WTC11 (cell line): ENCODE measurements around the gene FOXS1. TPM values are rescaled to one million over a fixed set of nuclear protein-coding genes. Genes with fewer than 3 reads are reported as not detected.

Experiments used
- ATAC-seq: fragments of 200-7000 bp; cut with Tn5 transposase; 2 replicates; pipeline ENCODE4 v1.10.0; 2021; ENCODE audit warnings: mild to moderate bottlenecking, moderate library complexity
- CTCF ChIA-PET: fragments of 300-600 bp; sonication (Branson Sonifier 250); formaldehyde crosslinking; loops from one replicate; lab custom pipeline; 2021; ENCODE audit warnings: antibody characterized with exemption; lab: Charles Lee
- POLR2A ChIA-PET: fragments of 350-600 bp; sonication (Branson Sonifier 250); formaldehyde crosslinking; loops from one replicate; lab custom pipeline; 2021; ENCODE audit warnings: antibody characterized with exemption; lab: Charles Lee
- DNase-seq: peaks from one replicate; pipeline ENCODE4 v3.0.0; 2021; ENCODE audit warnings: low spot score
- H3K27ac Mint-ChIP-seq: 2 replicates; pipeline ENCODE4 v1.8.0; 2021; ENCODE audit warnings: mixed read lengths
- H3K27me3 Mint-ChIP-seq: 2 replicates; pipeline ENCODE4 v1.8.0; 2021; ENCODE audit warnings: low read depth, mild to moderate bottlenecking, moderate library complexity, mixed read lengths
- H3K36me3 Mint-ChIP-seq: 2 replicates; pipeline ENCODE4 v1.8.0; 2021; ENCODE audit warnings: mixed read lengths
- H3K4me1 Mint-ChIP-seq: 2 replicates; pipeline ENCODE4 v1.8.0; 2022; ENCODE audit warnings: mixed read lengths
- H3K4me3 Mint-ChIP-seq: 2 replicates; pipeline ENCODE4 v1.8.0; 2021; ENCODE audit warnings: mild to moderate bottlenecking, moderate library complexity, mixed read lengths
- H3K9me3 Mint-ChIP-seq: 2 replicates; pipeline ENCODE4 v1.8.0; 2021; ENCODE audit warnings: mixed read lengths
- AR ChIP-seq: fragments of 250-450 bp; sonication (Bioruptor Pico); IDR thresholded peaks from 2 replicates; pipeline ENCODE4 v1.9.0; 2021; ENCODE audit warnings: mild to moderate bottlenecking
- MYBL2 ChIP-seq: sonication (generic); formaldehyde crosslinking; IDR thresholded peaks from 2 replicates; pipeline ENCODE4 v1.8.1; 2023; ENCODE audit warnings: mild to moderate bottlenecking, moderate library complexity, missing genetic modification reagents
- ZNF416 ChIP-seq: fragments of 250-450 bp; sonication (Bioruptor Pico); IDR thresholded peaks from 2 replicates; pipeline ENCODE4 v1.9.0; 2021; ENCODE audit warnings: mild to moderate bottlenecking, inconsistent platforms
- ZNF671 ChIP-seq: fragments of 250-450 bp; sonication (Bioruptor Pico); IDR thresholded peaks from 2 replicates; pipeline ENCODE4 v1.8.0; 2021; ENCODE audit warnings: mild to moderate bottlenecking
- total RNA-seq: library from RNA; stranded (reverse); gene quantifications from 3 replicates; pipeline ENCODE4 v1.2.3, GENCODE V29; 2021

The FOXS1 gene
- total RNA-seq, 1 experiment from 2014 or later, result not detected

- ATAC-seq (no peak), DNase-seq (no peak)
- TF ChIP-seq AR (no peak), ZNF671 (no peak), ZNF416 (CRISPR knock-in tag) (no peak)
- ChIA-PET POLR2A (no interaction called here), CTCF (interaction anchor here (0.8 kb wide), 1 partner anchor 140 kb away, joined by 3 read pairs; no protein-coding TSS in a partner anchor)
- Mint-ChIP-seq H3K36me3 (peaks cover 66% of the 10 kb centered on the region), H3K4me3 (no peak overlapping the region), H3K27ac (no peak overlapping the region), H3K9me3 (no peaks in the 10 kb centered on the region), H3K4me1 (no peaks in the 10 kb centered on the region), H3K27me3 (no peaks in the 10 kb centered on the region)
Observed at GRCh38 chr20:31801508-31801907, 43.9 kb downstream of the FOXS1 start.

- ChIA-PET CTCF (no interaction called here), POLR2A (interaction anchor here (0.5 kb wide), 1 partner anchor 664 kb away, joined by 4 read pairs; no protein-coding TSS in a partner anchor)
- Mint-ChIP-seq H3K36me3 (peaks cover 87% of the 10 kb centered on the region), H3K27ac (no peak overlapping the region), H3K9me3 (no peaks in the 10 kb centered on the region), H3K4me1 (no peaks in the 10 kb centered on the region), H3K27me3 (no peaks in the 10 kb centered on the region), H3K4me3 (no peak overlapping the region)
- DNase-seq (no peak), ATAC-seq (no peak)
- TF ChIP-seq MYBL2 (CRISPR knock-in tag), result no peak
Observed at GRCh38 chr20:31797364-31797763, 48.0 kb downstream of the FOXS1 start.

Other genes starting within 250 kb of the FOXS1 start
- gene ID1, start 240.3 kb downstream of the FOXS1 start, total RNA-seq, result 88.8 to 158 TPM (median 149 TPM) in 3 replicates
- gene COX4I2, start 207.7 kb downstream of the FOXS1 start, total RNA-seq, result 0.44 TPM in 1 of 3 replicates, not detected in the others
- 52.9 to 62.0 TPM (median 53.9 TPM) in 3 replicates for gene BCL2L1, start 122.7 kb downstream of the FOXS1 start, total RNA-seq
- 113 to 123 TPM (median 115 TPM) in 3 replicates for gene TPX2, start 106.3 kb downstream of the FOXS1 start, total RNA-seq
- gene MYLK2, start 26.2 kb downstream of the FOXS1 start, total RNA-seq, result 0.11 to 0.28 TPM in 2 of 3 replicates, not detected in the other
- 1.7 to 2.4 TPM (median 2.0 TPM) in 3 replicates for gene DUSP15, start 24.9 kb upstream of the FOXS1 start, total RNA-seq
- gene TTLL9, start 25.0 kb upstream of the FOXS1 start, total RNA-seq, result 0.39 TPM in 1 of 3 replicates, not detected in the others
- 16.0 to 17.6 TPM (median 17.2 TPM) in 3 replicates for gene PDRG1, start 106.4 kb upstream of the FOXS1 start, total RNA-seq
- gene XKR7, start 122.5 kb upstream of the FOXS1 start, total RNA-seq, result 2.3 to 2.6 TPM (median 2.5 TPM) in 3 replicates
- gene CCM2L, start 164.8 kb upstream of the FOXS1 start, total RNA-seq, result 7.8 to 10.9 TPM (median 9.1 TPM) in 3 replicates
- 1.2 to 1.4 TPM (median 1.3 TPM) in 3 replicates for gene HCK, start 206.6 kb upstream of the FOXS1 start, total RNA-seq